Medulla oblongata (tissue), 1 donor: ENCODE results near the gene MTHFD1L.
"Not testable (repeated sequence)": the region's sequence is repeated elsewhere in the genome, so short reads cannot be mapped to it uniquely, and the experiment has no call there.

ENCODE experiments used
- DNase-seq: peaks from one replicate; pipeline ENCODE4 v3.0.0-alpha.2; 2015; ENCODE audit errors: extremely low spot score

The MTHFD1L gene

GRCh38 chr6:151040888-151041521 lies 175.5 kb downstream of the MTHFD1L start:
- not testable (repeated sequence) for DNase-seq

GRCh38 chr6:151041686-151042085 lies 176.2 kb downstream of the MTHFD1L start:
- DNase-seq, result no peak

- not testable (repeated sequence) for DNase-seq
Observed at GRCh38 chr6:151042911-151043330, 177.4 kb downstream of the MTHFD1L start.

- DNase-seq, result no peak
Observed at GRCh38 chr6:151043944-151044343, 178.4 kb downstream of the MTHFD1L start.

- no peak for DNase-seq
Observed at GRCh38 chr6:151044465-151045441, 179.3 kb downstream of the MTHFD1L start.

GRCh38 chr6:151045511-151046222 lies 180.2 kb downstream of the MTHFD1L start:
- not testable (repeated sequence) for DNase-seq

- DNase-seq, result no peak
Observed at GRCh38 chr6:151051164-151051563, 185.7 kb downstream of the MTHFD1L start.

GRCh38 chr6:151052021-151052646 lies 186.6 kb downstream of the MTHFD1L start:
- no peak for DNase-seq

- no peak for DNase-seq
Observed at GRCh38 chr6:151054306-151054705, 188.8 kb downstream of the MTHFD1L start.

GRCh38 chr6:151056230-151056907 lies 190.9 kb downstream of the MTHFD1L start:
- no peak for DNase-seq

- no peak for DNase-seq
Observed at GRCh38 chr6:151057061-151057460, 191.6 kb downstream of the MTHFD1L start.

- no peak for DNase-seq
Observed at GRCh38 chr6:151058021-151058733, 192.7 kb downstream of the MTHFD1L start.

GRCh38 chr6:151059612-151060095 lies 194.2 kb downstream of the MTHFD1L start:
- no peak for DNase-seq

- DNase-seq, result no peak
Observed at GRCh38 chr6:151060096-151060765, 194.7 kb downstream of the MTHFD1L start.

GRCh38 chr6:151060766-151061531 lies 195.4 kb downstream of the MTHFD1L start:
- DNase-seq, result no peak

GRCh38 chr6:151063352-151063751 lies 197.8 kb downstream of the MTHFD1L start:
- no peak for DNase-seq

GRCh38 chr6:151063842-151064647 lies 198.5 kb downstream of the MTHFD1L start:
- no peak for DNase-seq
